GM23338 (cell line): ENCODE measurements around the gene DPF1. TPM values are rescaled to one million over a fixed set of nuclear protein-coding genes. Genes with fewer than 3 reads are reported as not detected.

Experiments used
- ATAC-seq: fragments of 200-7000 bp; cut with Tn5 transposase; 3 replicates; pipeline ENCODE4 v1.9.1; 2020
- DNase-seq: peaks from one replicate; pipeline ENCODE4 v3.0.0-alpha.2; 2015; ENCODE audit warnings: low spot score
- H2AFZ ChIP-seq: fragments of 200-600 bp; sonication (generic); 2 replicates; pipeline ENCODE4 v1.8.0; 2016; ENCODE audit warnings: antibody characterized with exemption, mild to moderate bottlenecking, moderate library complexity
- H3F3A ChIP-seq: fragments of 200-600 bp; sonication (generic); replicated peaks from 2 replicates; pipeline ENCODE4 v1.8.0; 2017; ENCODE audit warnings: antibody characterized with exemption, mixed run types, low read depth
- H3K27ac ChIP-seq: fragments of 200-600 bp; sonication (generic); 2 replicates; pipeline ENCODE4 v1.6.1; 2016; ENCODE audit warnings: low read depth
- H3K27me3 ChIP-seq: fragments of 200-600 bp; sonication (generic); 2 replicates; pipeline ENCODE4 v1.8.0; 2016; ENCODE audit warnings: mild to moderate bottlenecking, mixed run types, moderate library complexity; ENCODE audit not compliant: insufficient read depth
- H3K36me3 ChIP-seq: fragments of 200-600 bp; sonication (generic); 2 replicates; pipeline ENCODE4 v1.8.0; 2016; ENCODE audit warnings: mild to moderate bottlenecking; ENCODE audit not compliant: insufficient read depth
- H3K4me1 ChIP-seq: fragments of 200-600 bp; sonication (generic); 2 replicates; pipeline ENCODE4 v1.8.0; 2016; ENCODE audit warnings: mild to moderate bottlenecking, moderate library complexity; ENCODE audit not compliant: insufficient read depth
- H3K4me2 ChIP-seq: fragments of 200-600 bp; sonication (generic); 2 replicates; pipeline ENCODE4 v1.7.1; 2017; ENCODE audit warnings: mixed run types
- H3K4me3 ChIP-seq: fragments of 200-600 bp; sonication (generic); 2 replicates; pipeline ENCODE4 v1.6.1; 2016; ENCODE audit warnings: mixed run types
- H3K79me2 ChIP-seq: fragments of 200-600 bp; sonication (generic); replicated peaks from 2 replicates; pipeline ENCODE4 v1.8.0; 2017; ENCODE audit warnings: mild to moderate bottlenecking; ENCODE audit not compliant: insufficient read depth
- H3K9me2 ChIP-seq: fragments of 200-600 bp; sonication (generic); 2 replicates; pipeline ENCODE4 v1.8.0; 2017; ENCODE audit not compliant: insufficient read depth
- H4K20me1 ChIP-seq: fragments of 200-600 bp; sonication (generic); replicated peaks from 2 replicates; pipeline ENCODE4 v1.8.0; 2017; ENCODE audit warnings: mild to moderate bottlenecking; ENCODE audit not compliant: insufficient read depth
- H3K27ac Mint-ChIP-seq: 2 replicates; pipeline ENCODE4 v1.8.0; 2020; ENCODE audit warnings: inconsistent platforms, mild to moderate bottlenecking, moderate library complexity, mixed read lengths
- H3K27me3 Mint-ChIP-seq: 3 replicates; pipeline ENCODE4 v1.8.0; 2022; ENCODE audit warnings: low read depth, mild to moderate bottlenecking, moderate library complexity, mixed read lengths, inconsistent platforms; ENCODE audit not compliant: insufficient read depth, poor library complexity
- H3K36me3 Mint-ChIP-seq: 3 replicates; pipeline ENCODE4 v1.8.0; 2021; ENCODE audit warnings: low read depth, mild to moderate bottlenecking, inconsistent platforms, moderate library complexity, mixed read lengths
- H3K4me1 Mint-ChIP-seq: 3 replicates; pipeline ENCODE4 v1.8.0; 2020; ENCODE audit warnings: mild to moderate bottlenecking, inconsistent platforms, mixed read lengths
- H3K4me3 Mint-ChIP-seq: 3 replicates; pipeline ENCODE4 v1.8.0; 2021; ENCODE audit warnings: moderate library complexity, mild to moderate bottlenecking, inconsistent platforms, mixed read lengths
- H3K9me3 Mint-ChIP-seq: 3 replicates; pipeline ENCODE4 v1.8.0; 2020; ENCODE audit warnings: moderate library complexity, mild to moderate bottlenecking, inconsistent platforms, mixed read lengths
- EZH2 ChIP-seq: fragments of 200-600 bp; sonication (generic); IDR thresholded peaks from one replicate; pipeline ENCODE4 v1.8.0; 2017; ENCODE audit warnings: antibody characterized with exemption, mild to moderate bottlenecking, low read depth; ENCODE audit not compliant: unreplicated experiment
- EZH2phosphoT487 ChIP-seq: fragments of 200-600 bp; sonication (generic); IDR thresholded peaks from one replicate; pipeline ENCODE4 v1.8.1; 2018; ENCODE audit warnings: antibody characterized with exemption; ENCODE audit not compliant: unreplicated experiment
- JUNB ChIP-seq: IDR thresholded peaks from one replicate; pipeline ENCODE4 v1.6.1; 2016; ENCODE audit warnings: antibody characterized with exemption; ENCODE audit not compliant: unreplicated experiment
- NANOG ChIP-seq: IDR thresholded peaks from 2 replicates; pipeline ENCODE4 v1.6.1; 2016; ENCODE audit warnings: antibody characterized with exemption, borderline replicate concordance
- POLR2AphosphoS5 ChIP-seq: IDR thresholded peaks from 2 replicates; pipeline ENCODE4 v1.6.1; 2016; ENCODE audit warnings: antibody characterized with exemption, low read depth
- ZNF114 ChIP-seq: fragments of 250-450 bp; sonication (Bioruptor Pico); IDR thresholded peaks from 2 replicates; pipeline ENCODE4 v1.5.0; 2020; ENCODE audit warnings: mild to moderate bottlenecking, moderate library complexity
- polyA plus RNA-seq: library from polyadenylated mRNA; unstranded; fragments of >200 nt; fragmentation: Nextera tagmentation; extraction: Ambion mirVana; gene quantifications from 2 replicates; pipeline ENCODE4 v1.2.1, GENCODE V29; 2016
- total RNA-seq: library from RNA; depleted of rRNA; stranded (reverse); fragments of >200 nt; shearing (Covaris generic); gene quantifications from 2 replicates; pipeline ENCODE4 v1.2.3, GENCODE V29; 2014
- TF ChIP-seq, protein P1 (sequence below), 2 experiments: fragments of 200-600 bp in 1 of 2; sonication (generic) in 1 of 2; conservative IDR thresholded peaks; 2 replicates each; pipeline versions ENCODE4 v1.5.1 to v1.6.1; 2016 to 2017; ENCODE audit warnings: antibody characterized with exemption in 2 of 2, low read depth in 2 of 2, mild to moderate bottlenecking in 2 of 2, moderate library complexity in 1 of 2
- TF ChIP-seq, protein P2 (sequence below): fragments of 250-450 bp; sonication (Bioruptor Pico); IDR thresholded peaks from 2 replicates; pipeline ENCODE4 v1.5.0; 2020; ENCODE audit warnings: mild to moderate bottlenecking, moderate library complexity

The DPF1 gene
- total and polyA plus RNA-seq, 2 experiments from 2014 or later = 8.3 to 11.7 TPM

DNA sequence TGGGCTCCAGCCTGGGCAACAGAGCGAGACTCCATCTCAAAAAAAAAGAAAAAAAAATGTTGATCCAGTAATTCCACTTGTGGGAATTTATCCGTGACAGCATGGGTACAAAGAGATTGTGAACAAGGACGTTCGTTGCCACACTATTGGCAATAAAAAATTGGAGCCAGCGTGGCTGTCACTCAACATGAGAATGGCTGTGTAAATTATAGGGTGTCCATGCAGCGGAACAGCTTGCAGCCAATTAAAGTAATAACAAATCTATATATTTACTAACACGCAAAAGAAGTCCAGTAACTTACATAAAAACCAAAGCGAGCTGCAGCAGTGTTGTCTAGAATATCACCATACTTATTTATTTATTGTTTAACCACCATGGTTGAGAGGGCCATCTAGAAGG is 19.3 kb downstream of the DPF1 start:
- Mint-ChIP-seq H3K27ac (no peak overlapping the region), H3K4me3 (no peak overlapping the region), H3K9me3 (no peaks in the 10 kb centered on the region), H3K4me1 (peaks cover 29% of the 10 kb centered on the region), H3K27me3 (peaks cover 12% of the 10 kb centered on the region), H3K36me3 (peaks cover 7% of the 10 kb centered on the region; the same call in 2 of the 3 replicates)
- H3F3A ChIP-seq = peaks cover 14% of the 10 kb centered on the region
- DNase-seq = no peak
- H4K20me1 ChIP-seq = no peaks in the 10 kb centered on the region
- H2AFZ ChIP-seq = no peak overlapping the region
- no peaks in the 10 kb centered on the region for H3K79me2 ChIP-seq
- peaks cover 14% of the 10 kb centered on the region for H3K4me1 ChIP-seq
- H3K36me3 ChIP-seq = no peaks in the 10 kb centered on the region
- H3K27me3 ChIP-seq = no peaks in the 10 kb centered on the region
- ATAC-seq = no peak
- TF ChIP-seq NANOG (no peak), EZH2phosphoT487 (no peak), JUNB (no peak), ZNF114 (no peak), EZH2 (no peak), POLR2AphosphoS5 (no peak)
- TF ChIP-seq, protein P1, sequence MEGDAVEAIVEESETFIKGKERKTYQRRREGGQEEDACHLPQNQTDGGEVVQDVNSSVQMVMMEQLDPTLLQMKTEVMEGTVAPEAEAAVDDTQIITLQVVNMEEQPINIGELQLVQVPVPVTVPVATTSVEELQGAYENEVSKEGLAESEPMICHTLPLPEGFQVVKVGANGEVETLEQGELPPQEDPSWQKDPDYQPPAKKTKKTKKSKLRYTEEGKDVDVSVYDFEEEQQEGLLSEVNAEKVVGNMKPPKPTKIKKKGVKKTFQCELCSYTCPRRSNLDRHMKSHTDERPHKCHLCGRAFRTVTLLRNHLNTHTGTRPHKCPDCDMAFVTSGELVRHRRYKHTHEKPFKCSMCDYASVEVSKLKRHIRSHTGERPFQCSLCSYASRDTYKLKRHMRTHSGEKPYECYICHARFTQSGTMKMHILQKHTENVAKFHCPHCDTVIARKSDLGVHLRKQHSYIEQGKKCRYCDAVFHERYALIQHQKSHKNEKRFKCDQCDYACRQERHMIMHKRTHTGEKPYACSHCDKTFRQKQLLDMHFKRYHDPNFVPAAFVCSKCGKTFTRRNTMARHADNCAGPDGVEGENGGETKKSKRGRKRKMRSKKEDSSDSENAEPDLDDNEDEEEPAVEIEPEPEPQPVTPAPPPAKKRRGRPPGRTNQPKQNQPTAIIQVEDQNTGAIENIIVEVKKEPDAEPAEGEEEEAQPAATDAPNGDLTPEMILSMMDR (conservative IDR thresholded peaks at IDR 0.05; ENCODE audit: low read depth in 2 of 2) = no peak
- TF ChIP-seq, protein P2, sequence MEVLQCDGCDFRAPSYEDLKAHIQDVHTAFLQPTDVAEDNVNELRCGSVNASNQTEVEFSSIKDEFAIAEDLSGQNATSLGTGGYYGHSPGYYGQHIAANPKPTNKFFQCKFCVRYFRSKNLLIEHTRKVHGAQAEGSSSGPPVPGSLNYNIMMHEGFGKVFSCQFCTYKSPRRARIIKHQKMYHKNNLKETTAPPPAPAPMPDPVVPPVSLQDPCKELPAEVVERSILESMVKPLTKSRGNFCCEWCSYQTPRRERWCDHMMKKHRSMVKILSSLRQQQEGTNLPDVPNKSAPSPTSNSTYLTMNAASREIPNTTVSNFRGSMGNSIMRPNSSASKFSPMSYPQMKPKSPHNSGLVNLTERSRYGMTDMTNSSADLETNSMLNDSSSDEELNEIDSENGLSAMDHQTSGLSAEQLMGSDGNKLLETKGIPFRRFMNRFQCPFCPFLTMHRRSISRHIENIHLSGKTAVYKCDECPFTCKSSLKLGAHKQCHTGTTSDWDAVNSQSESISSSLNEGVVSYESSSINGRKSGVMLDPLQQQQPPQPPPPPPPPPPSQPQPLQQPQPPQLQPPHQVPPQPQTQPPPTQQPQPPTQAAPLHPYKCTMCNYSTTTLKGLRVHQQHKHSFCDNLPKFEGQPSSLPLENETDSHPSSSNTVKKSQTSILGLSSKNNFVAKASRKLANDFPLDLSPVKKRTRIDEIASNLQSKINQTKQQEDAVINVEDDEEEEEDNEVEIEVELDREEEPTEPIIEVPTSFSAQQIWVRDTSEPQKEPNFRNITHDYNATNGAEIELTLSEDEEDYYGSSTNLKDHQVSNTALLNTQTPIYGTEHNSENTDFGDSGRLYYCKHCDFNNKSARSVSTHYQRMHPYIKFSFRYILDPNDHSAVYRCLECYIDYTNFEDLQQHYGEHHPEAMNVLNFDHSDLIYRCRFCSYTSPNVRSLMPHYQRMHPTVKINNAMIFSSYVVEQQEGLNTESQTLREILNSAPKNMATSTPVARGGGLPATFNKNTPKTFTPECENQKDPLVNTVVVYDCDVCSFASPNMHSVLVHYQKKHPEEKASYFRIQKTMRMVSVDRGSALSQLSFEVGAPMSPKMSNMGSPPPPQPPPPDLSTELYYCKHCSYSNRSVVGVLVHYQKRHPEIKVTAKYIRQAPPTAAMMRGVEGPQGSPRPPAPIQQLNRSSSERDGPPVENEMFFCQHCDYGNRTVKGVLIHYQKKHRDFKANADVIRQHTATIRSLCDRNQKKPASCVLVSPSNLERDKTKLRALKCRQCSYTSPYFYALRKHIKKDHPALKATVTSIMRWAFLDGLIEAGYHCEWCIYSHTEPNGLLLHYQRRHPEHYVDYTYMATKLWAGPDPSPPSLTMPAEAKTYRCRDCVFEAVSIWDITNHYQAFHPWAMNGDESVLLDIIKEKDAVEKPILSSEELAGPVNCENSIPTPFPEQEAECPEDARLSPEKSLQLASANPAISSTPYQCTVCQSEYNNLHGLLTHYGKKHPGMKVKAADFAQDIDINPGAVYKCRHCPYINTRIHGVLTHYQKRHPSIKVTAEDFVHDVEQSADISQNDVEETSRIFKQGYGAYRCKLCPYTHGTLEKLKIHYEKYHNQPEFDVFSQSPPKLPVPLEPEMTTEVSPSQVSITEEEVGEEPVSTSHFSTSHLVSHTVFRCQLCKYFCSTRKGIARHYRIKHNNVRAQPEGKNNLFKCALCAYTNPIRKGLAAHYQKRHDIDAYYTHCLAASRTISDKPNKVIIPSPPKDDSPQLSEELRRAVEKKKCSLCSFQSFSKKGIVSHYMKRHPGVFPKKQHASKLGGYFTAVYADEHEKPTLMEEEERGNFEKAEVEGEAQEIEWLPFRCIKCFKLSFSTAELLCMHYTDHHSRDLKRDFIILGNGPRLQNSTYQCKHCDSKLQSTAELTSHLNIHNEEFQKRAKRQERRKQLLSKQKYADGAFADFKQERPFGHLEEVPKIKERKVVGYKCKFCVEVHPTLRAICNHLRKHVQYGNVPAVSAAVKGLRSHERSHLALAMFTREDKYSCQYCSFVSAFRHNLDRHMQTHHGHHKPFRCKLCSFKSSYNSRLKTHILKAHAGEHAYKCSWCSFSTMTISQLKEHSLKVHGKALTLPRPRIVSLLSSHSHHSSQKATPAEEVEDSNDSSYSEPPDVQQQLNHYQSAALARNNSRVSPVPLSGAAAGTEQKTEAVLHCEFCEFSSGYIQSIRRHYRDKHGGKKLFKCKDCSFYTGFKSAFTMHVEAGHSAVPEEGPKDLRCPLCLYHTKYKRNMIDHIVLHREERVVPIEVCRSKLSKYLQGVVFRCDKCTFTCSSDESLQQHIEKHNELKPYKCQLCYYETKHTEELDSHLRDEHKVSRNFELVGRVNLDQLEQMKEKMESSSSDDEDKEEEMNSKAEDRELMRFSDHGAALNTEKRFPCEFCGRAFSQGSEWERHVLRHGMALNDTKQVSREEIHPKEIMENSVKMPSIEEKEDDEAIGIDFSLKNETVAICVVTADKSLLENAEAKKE (CRISPR knock-in tag) = no peak
- H3K9me2 ChIP-seq = no peaks in the 10 kb centered on the region
- H3K4me3 ChIP-seq = no peak overlapping the region
- no peak overlapping the region for H3K4me2 ChIP-seq
- H3K27ac ChIP-seq = no peak overlapping the region
